Measurements from ENCODE around the gene KSR1.

DNA sequence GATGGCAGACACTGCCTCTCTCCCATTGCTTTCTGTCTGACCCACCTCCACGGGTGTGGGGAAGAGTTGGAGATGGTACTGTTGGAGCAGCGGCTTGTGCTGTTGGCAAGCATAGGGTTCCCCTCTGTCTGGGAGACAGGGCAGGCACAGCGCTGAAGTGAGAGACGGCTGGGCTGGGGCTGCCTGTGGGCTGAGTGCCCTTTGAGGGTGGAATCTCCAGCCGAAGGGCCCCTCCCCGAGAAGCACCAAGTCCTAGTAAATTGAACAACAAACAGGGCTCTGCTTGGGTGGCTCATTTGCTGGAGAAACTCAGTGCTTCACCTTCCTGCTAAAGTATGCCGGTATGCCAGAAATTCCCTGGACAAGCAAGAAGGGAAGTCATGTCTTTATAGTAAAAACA is 79.7 kb downstream of the KSR1 start:
- TF ChIP-seq, protein P1, sequence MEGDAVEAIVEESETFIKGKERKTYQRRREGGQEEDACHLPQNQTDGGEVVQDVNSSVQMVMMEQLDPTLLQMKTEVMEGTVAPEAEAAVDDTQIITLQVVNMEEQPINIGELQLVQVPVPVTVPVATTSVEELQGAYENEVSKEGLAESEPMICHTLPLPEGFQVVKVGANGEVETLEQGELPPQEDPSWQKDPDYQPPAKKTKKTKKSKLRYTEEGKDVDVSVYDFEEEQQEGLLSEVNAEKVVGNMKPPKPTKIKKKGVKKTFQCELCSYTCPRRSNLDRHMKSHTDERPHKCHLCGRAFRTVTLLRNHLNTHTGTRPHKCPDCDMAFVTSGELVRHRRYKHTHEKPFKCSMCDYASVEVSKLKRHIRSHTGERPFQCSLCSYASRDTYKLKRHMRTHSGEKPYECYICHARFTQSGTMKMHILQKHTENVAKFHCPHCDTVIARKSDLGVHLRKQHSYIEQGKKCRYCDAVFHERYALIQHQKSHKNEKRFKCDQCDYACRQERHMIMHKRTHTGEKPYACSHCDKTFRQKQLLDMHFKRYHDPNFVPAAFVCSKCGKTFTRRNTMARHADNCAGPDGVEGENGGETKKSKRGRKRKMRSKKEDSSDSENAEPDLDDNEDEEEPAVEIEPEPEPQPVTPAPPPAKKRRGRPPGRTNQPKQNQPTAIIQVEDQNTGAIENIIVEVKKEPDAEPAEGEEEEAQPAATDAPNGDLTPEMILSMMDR (conservative IDR thresholded peaks at IDR 0.05; ENCODE audit: low read depth, low read length), result no peak
- no peak for TF ChIP-seq EZH2 (IDR thresholded peaks at IDR 0.05; ENCODE audit: borderline replicate concordance, low read depth, low read length, poor library complexity, severe bottlenecking)
